DMS114 treated with DMSO at 0.1 percent for 48 hours (cell line): Measurements from ENCODE around the gene AKR1C4.
"Not testable (repeated sequence)": the region's sequence is repeated elsewhere in the genome, so short reads cannot be mapped to it uniquely, and the experiment has no call there.

Experiments
- DNase-seq: peaks from one replicate; lab custom pipeline; 2025; ENCODE audit not compliant: unreplicated experiment; lab: John Stamatoyannopoulos, UW

AKR1C4 gene

DNA sequence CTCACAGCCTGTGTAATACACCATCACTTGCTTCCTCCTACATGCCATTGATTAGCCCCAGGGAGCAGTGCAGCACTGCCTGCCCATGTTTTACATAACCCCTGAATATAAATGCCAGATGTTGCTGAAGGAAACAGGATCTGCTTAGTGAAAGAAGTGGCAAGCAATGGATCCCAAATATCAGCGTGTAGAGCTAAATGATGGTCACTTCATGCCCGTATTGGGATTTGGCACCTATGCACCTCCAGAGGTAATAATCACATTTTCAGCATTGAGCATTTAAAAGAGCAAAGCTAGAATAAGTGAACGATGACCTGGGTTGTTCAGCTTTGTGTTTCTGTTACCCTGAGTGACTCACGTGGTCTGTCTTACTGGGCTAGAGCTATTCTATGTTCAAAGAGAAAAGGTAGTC lies at the start of gene AKR1C4:
AKR1C4 (plus strand) TSS at position 136 of the 412 bp plus-strand sequence; CDS start at position 167, 31 bp downstream.
- no peak for DNase-seq

DNA sequence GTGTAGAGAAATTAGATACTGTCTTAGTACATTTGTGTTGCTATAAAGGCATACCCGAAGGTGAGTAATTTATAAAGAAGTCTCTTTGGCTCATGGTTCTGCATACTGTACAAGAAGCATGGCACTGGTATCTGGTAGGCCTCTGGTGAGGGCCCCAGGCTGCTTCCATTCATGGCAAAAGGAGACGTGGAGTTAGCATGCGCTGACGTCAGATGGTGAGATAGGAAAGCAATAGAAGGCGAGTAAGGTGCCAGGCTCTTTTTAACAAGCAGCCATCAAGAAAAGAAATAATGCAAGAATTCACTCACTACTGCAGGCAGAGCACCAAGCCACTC lies 49.8 kb upstream of the AKR1C4 start:
- no peak for DNase-seq

DNA sequence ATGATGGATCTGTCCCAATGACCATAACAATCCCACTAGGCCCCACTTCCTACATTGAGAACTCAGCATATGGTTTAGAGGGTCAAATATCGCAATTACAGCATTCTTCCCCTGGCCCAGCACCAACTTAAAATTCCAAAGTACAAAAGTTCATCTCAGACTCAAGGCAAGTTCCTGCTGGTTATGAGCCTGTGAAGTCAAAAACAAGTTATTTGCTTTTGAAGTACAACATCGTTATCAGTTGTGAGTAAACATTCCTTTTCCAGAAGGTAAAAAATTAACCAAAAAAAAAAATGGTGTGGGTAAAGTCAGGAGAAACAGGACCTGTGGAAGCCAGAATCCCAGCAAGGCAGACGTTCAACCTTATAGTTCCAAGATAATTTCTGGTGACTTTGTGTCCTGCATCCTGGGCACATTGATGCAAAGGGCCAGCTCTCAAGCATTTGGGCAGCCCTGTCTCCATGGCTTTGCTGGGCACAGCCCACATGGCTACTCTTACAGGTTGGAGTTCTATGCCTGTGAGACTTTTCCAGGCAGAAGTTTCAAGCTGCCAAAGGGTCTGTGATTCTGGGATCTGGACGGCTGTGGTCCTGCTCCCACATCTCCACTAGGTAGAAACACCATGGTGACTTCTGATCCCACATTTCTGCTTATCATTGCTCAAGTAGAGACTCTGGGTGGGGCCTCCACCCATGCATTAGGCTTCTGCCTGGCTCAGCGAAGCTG lies 49.2 kb upstream of the AKR1C4 start:
- DNase-seq: no peak

DNA sequence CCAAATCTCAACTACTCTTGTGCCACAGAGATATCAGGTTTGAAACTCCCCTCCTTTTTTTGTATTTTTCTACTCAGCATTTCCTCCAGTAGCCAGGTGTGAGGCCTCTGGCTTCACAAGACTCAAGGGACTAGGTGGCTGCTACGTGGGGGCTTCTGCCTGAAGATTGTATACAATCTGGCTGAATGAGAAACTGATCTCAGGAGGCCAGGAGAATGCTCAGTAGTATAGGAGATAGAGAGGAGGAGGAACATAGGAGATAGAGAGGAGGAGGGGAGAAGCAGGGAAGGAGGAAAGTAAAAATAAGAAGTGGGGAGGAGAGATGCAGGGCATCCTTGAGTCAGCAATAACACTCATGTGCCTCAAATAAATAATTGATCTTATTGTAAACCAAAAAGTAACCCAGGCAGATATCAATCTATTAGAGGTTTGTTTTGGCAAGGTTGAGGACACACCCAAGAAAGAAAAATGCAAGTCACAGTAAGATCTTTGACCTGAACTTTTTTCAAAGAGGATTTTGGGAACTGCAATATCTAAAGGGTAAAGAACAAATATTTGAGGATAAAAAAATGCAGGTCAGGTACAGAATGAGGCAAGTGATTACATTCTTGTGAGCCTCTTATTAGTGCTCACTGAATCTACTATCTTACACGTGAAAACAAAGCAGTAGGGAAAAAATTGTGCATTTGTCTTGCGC lies 48.5 kb upstream of the AKR1C4 start:
- no peak for DNase-seq

DNA sequence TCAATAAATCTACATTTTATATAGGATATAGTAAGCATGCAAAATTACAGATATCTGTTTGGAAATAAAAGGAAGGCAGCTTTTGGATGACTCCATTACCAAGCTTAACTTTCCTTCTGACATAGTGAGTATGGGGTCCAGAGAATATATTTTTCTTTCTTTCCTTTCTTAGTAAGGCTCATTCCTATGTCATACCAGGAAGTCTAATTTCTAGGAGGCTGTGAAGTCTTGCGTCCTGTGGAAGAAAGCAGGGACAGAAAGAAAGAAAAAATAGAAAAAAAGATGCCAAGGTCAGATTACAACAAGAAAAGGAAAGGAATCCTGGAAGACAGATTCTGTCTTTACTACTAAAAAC lies 48.0 kb upstream of the AKR1C4 start:
- no peak for DNase-seq

DNA sequence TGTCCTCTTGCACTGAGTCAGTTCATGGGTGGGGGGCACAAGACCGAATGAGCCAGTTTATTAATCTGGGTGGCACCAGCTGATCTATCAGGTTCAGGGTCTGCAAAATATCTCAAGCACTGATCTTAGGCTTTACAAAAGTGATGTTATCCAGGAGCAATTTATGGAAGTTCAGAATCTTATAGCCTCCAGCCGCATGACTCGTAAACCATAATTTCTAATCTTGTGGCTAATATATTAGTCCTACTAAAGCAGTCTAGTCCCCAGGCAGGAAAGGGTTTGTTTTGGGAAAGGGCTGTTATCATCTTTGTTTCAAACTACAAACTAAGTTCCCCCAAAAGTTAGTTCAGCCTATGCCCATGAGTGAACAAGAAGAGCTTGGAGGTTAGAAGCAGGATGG lies 45.6 kb upstream of the AKR1C4 start:
- no peak for DNase-seq

DNA sequence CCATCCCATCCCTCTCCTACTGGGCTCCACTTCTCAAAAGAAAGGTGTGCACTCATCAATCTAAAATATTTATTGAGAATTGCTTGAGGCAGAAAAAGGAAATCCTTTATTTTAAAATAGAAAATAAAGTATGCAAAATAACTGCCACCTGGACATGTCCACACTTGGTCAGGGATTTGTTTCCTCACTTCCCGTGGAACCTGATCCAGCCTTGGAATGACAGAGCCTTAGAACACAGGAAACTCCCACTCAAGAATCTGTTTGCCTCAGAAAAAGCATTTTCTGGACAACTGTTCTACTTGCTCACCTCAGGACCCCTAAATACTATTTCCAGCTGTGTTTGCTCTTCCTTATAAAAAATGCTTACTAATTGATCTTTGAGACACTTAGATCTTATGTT lies 40.7 kb upstream of the AKR1C4 start:
- no peak for DNase-seq

DNA sequence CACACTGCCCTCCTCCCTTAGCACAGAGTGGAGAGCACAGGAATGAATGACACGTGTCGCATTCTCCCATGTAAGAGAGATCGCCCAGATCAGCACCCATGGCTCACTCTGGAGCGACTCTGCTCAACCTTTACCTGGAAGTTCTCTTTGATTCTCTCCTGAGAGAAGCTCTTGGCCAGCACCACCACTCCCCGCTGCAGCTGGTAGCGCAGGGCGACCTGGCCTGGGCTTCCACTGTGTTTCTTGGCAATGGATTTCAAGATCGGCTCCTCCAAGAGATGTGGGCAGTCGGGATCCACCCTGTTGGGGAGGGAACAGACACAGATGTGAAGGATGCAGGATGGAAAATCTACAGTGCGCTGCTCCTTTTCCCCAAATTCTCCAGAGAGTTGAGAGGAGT lies 39.1 kb upstream of the AKR1C4 start:
- no peak for DNase-seq

DNA sequence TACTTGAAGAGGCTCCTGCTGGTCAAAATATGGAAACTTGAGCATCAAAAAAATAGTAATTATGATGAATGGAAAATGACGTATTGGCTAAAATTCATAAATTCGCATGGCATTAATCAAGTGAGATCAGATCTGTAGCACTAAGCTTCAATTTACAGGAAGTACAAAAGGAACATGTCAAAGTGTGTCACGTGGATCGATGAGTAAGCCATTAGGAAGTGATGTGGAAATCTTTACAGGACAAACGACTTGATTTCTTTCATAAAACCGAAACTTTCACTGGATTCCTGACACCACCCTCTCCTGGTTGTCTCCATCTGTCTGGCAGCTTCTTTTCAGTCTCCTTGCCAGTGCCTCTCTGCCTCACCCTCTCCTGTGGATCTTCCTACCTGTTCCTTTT lies 37.5 kb upstream of the AKR1C4 start:
- no peak for DNase-seq

DNA sequence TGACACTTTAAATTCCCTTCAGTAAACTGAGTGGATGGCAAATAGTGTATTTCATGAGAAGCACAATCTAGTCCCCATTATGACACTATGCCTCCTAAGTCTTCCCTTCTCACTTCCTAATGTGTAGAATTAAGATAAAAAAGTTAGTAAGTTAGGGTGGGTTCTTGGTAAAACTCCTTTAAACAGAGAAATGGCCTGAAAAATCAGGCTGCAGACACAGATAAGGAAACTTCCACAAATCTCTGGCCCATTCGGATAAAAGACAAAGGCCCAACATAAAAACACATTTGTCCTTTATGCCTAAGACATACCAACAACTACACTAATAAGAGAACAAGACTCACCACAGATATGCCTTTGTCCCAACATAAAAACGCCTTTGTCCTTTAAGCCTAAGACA lies 33.1 kb upstream of the AKR1C4 start:
- DNase-seq: no peak

DNA sequence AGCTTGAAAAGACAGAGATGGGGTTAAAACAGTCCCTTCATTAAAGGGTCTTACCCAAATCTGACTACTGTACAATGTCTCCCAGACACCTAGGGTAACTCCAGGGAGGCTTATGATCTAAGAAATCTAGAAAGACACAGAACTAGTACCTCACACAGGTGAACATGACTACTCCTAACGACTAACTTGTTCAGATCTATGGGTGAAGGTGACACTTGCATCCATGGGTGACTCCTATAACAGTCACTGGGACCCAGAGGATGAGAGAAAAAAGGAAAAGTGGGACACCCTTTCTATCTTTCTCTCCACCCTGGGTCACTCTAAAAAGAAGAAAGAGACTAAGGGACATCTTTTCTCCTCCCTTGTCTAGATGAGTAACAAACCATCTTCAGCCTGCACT lies 30.9 kb upstream of the AKR1C4 start:
- no peak for DNase-seq

DNA sequence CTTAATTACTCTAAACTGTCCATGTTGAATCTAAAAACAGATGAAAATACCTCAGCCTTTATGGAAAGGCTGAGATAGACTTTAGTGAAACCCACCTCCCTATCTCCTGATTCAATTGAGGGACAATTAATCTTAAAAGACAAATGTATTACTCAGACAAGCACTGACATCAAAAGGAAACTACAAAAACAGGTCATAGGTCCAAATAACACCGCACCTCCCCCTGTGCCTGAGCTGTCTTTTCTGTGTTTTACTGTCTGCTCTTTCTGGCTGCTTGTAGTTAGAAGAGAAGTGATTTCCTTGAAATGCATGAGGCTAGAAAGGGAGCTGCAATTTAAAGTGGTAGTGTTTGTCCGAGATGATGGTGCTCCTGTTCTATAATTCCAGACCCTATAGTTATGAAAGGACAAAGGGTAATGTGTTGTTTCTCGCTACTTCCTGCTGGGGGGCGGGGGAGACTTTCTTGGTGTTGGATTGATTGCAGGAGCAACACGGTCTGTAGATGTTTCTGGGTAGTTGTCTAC lies 27.7 kb upstream of the AKR1C4 start:
- DNase-seq: no peak

DNA sequence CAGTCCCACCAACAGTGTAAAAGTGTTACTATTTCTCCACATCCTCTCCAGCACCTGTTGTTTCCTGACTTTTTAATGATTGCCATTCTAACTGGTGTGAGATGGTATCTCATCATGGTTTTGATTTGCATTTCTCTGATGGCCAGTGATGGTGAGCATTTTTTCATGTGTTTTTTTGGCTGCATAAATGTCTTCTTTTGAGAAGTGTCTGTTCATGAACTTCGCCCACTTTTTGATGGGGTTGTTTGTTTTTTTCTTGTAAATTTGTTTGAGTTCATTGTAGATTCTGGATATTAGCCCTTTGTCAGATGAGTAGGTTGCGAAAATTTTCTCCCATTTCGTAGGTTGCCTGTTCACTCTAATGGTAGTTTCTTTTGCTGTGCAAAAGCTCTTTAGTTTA lies 21.1 kb upstream of the AKR1C4 start:
- DNase-seq: not testable (repeated sequence)

DNA sequence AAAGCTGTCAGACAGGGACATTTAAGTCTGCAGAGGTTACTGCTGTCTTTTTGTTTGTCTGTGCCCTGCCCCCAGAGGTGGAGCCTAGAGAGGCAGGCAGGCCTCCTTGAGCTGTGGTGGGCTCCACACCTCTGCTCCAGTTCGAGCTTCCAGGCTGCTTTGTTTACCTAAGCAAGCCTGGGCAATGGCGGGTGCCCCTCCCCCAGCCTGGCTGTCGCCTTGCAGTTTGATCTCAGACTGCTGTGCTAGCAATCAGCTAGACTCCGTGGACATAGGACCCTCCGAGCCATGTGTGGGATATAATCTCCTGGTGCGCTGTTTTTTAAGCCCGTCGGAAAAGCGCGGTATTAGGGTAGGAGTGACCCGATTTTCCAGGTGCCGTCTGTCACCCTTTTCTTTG lies 16.1 kb upstream of the AKR1C4 start:
- not testable (repeated sequence) for DNase-seq

DNA sequence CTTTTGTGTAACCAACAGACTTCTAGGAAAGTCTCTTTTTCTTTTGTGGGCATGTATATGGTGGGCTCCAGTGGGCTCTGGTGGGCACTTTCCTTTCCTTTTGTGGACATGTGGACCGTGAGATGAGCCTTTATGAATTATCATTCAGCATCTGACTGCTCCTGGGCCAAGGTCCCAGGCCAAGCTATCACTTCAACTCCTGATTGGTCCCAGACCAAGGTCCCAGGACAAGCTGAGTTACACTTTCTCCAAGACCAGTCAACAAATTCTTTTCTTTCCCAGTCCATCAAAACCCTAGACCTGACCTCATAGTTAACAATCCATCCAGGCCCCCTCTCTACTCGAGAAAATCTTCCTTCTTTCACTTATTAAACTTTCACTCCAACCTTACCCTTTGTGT lies 12.7 kb upstream of the AKR1C4 start:
- DNase-seq: no peak

DNA sequence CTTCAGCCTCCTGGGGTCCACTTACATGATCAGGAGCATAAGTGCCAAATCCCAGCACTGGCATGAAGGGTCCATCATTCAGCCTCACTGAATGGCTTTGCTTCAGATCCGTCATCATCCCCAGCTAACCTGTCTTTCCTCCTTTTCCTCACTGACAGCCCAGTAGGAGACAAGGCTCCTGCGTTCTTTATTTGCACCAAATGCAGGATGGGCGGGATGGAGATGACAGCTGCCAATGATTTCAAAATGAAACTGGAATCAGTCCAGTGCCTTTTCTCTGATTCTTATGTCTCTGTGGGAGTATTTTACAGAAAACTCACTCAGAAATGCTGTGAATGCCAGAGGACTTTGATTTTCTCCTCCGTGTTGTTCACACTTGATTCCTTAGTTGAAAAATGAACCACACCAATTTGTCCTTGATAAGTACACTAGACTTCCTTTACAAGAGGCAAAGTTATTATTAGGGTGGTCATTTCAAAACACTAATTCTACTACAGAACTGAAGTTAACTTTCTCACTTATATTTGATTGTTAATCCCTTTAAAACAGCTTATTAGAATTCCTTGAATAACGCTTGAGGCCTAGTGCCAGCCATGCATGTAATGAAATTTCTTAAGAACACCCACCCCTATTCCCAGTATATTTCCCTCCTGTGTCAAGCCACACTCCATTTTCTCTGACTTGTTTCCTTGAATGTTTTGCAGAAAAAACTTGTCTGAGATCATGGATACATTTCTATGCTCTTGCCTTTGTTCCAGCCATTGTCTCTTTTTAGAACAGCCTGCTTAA lies 11.5 kb upstream of the AKR1C4 start, which contains the start of gene AKR1C8:
AKR1C8 (minus strand) TSS at position 164 of the 789 bp plus-strand sequence; CDS start at position 118, 46 bp downstream.
- no peak for DNase-seq

DNA sequence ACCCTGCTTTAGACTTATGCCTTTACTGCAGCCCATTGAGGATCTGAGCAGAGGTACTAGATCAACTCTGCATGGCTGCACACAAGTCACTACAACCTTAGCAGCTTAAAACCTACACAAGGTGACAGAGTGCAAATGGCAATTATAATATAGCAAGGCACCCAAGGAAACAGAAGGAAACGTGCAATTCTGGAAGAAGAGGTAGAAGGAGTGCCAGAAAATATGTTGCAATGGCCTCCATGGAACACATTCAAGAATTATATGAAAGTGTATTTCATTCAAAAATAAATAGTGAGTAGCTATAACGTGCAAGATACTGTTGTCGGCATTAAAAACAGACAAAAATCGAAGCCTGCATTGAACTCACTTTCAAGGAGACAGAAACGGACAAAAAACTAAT lies 8.8 kb upstream of the AKR1C4 start:
- DNase-seq: no peak

DNA sequence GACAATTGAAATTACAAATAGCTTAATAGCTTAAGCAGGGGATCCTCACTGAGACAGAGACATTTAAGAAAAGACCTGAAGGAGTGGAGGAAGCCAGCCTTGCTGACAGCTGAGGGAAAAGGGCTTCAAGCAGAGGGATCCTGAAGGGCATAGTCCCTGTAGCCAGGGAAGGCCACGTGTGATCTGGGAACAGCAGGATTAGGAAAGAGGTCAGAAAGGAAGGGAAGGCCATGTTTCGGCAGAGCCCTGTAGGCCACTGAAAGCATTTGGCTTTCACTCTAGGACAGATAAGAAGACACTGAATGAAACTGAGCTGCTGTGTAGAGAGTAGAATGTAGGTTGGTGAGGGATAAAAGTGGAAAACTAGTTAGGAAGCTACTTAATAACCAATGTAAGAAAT lies 8.3 kb upstream of the AKR1C4 start:
- no peak for DNase-seq

DNA sequence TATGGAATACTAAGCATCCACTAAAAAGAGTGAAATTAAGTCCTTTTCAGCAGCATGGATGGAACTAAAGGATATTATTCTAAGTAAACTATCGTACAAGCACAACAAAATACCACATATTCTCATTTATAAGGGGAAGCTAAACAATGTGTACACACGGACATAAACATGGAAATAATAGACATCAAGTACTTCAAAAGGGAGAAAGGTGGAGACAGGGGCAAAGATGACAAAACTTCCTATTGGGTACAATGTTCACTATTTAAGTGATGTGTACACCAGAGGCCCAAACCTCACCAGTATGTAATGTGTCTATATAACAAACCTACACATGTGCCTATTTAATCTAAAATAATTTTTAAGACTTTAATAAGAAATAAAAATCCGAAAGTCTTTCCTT lies 2.2 kb upstream of the AKR1C4 start:
- DNase-seq: no peak

DNA sequence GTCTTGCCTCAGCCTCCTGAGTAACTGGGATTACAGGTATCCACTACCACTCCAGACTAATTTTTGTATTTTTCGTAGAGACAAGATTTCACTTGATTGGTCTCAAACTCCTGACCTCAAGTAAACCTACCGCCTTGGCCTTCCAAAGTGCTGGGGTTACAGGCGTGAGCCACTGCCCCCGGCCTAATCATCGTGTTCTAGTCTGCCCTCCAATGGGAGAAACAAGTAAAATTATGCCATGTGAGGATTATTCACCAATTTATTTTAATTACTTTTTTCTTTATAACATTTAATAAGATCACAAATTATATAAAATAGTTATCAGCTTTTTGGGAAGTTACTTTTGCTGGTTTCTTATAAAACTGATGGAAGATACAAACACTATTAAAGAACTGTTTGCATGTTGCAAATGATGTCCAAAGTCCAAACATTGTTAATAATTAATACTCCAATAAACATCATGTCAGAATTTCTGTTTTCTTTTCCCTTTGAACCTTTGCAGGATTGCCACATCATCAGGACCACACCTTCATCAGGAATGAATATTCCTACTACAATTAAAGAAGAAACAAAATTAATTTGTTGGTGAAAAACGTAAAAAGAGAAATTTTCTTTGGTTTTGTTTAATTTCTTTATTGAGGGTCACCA lies 786 bp upstream of the AKR1C4 start:
- no peak for DNase-seq

DNA sequence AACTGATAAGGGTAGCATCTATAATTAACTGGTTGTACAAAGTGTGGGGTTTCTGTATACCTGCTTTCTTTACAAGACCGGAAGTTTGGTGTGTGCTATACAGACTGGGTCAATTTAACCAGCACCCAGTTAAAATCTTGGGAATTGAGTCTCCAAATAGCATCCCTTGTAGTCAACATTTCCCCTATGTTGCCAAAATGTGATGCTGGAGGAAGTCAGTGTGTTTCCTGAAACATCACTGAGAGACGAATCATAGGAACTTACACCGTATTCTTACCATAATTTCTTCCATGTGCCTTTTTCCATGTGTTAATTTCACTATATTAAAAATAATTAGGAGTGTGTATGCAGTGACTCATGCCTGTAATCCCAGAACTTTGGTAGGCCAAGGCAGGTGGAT lies 1.7 kb downstream of the AKR1C4 start:
- no peak for DNase-seq
